ENCODE data around the gene FYN.
A peak's percentile ranks its signal among the peaks of the same experiment; 100 is the strongest.

FYN gene

DNA sequence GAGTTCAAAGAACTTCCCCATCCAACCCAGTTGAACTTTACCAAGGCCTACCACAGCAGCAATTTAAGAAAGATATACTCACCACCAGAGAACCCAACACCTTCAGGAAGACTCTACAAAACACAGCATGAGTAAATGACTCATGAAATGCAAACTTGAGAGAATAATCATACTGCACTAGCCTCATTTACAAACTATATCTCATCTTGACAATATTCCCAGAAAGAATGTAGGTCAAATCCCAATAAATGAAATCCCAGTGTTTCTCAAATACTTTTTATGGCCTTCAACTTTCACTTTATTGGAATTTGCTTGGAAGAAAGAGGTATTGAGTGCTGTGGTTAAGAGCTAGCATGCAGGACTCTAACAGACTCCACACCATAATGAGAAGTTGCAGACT is 60.0 kb downstream of the FYN start:
- intact Hi-C loops (cut with DNase I): loop anchor here (10.0 kb wide), 1 partner anchor 62 kb away; the partner anchor contains the start of gene FYN
- no peak for DNase-seq

DNA sequence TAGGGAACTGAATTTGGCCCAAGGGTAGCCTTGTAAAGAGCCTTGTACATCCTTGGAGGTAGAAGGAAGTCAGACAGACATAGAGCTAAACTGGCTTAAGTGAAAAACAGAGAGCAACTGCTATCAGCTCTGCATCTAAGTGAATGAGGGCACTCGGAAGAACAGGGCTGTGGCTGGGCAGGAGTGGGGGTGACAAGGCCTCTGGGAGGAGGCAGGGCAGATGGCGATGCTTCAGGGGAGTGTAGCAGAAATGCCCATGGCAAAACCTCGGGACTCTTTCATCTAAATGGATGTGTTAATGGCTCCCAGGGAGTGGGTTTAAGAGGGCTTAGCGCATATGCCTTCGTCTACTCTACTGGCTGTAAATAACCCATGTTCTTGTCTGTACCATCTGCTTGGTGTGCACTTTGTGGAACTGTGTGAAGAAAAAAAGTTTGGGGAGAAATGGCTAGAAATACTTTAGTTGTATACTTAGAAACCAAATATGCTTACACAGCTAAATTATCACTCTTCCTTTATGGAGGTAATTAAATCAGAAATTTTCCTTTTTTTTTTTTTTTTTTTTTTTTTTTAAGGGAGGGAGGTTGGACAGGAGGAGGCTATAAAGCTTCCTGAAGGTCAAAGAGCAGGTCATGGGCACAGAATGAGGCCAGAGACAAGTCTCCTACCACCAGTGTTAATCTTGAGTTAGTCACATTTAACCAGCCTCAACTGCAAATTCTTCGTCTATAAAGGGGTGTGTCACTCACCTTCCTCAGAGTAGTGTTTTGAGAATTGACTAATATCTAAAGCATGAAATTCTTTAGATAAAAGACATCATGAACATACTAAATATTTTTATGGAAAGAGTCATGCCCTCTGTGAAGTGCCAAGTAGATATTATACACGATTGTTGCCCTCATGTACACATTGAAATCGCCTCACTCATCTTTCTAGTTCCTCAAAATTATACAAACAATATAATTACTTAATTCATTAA is 60.9 kb downstream of the FYN start:
- DNase-seq: peak in 1 of 10 donors; percentile 48
- intact Hi-C loops (cut with DNase I): loop anchor here (10.0 kb wide), 1 partner anchor 62 kb away; the partner anchor contains the start of gene FYN

- DNase-seq: peak in 2 of 10 donors; percentile 77 to 83
- intact Hi-C loops (cut with DNase I): loop anchor here (10.0 kb wide), 1 partner anchor 64 kb away; the partner anchor contains the start of gene FYN
Observed at GRCh38 chr6:111810294-111811131, 62.7 kb downstream of the FYN start.

DNA sequence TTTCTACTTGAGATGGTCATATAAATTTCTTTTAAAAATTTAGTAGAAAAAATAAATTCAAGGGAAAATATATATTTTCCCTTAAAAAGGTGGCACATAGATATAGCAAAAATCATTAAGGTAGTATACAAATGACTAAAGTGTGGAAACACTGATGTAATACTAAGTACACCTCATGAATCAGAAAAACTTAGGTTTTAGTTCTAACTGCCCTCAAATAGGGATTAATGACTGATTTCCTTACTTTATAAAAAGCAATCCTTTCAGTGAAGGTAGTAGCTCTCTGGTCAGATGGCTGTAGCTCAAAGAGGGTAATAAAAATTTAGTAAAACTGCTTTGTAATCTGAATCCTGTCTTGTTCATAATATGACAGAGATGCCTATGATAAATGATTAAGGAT is 63.5 kb downstream of the FYN start:
- DNase-seq: no peak
- intact Hi-C loops (cut with DNase I): loop anchor here (10.0 kb wide), 1 partner anchor 65 kb away; the partner anchor contains the start of gene FYN

GRCh38 chr6:111809264-111809663 is 64.0 kb downstream of the FYN start:
- intact Hi-C loops (cut with DNase I): no loop called here
- DNase-seq: no peak

- intact Hi-C loops (cut with DNase I): no loop called here
- no peak for DNase-seq
Observed at GRCh38 chr6:111808493-111808892, 64.8 kb downstream of the FYN start.

GRCh38 chr6:111806561-111807497 is 66.4 kb downstream of the FYN start:
- DNase-seq: peak in 1 of 10 donors; percentile 67
- intact Hi-C loops (cut with DNase I): no loop called here

GRCh38 chr6:111806165-111806547 is 67.1 kb downstream of the FYN start:
- intact Hi-C loops (cut with DNase I): no loop called here
- no peak for DNase-seq

- intact Hi-C loops (cut with DNase I): no loop called here
- DNase-seq: no peak
Observed at GRCh38 chr6:111805511-111806164, 67.6 kb downstream of the FYN start.

DNA sequence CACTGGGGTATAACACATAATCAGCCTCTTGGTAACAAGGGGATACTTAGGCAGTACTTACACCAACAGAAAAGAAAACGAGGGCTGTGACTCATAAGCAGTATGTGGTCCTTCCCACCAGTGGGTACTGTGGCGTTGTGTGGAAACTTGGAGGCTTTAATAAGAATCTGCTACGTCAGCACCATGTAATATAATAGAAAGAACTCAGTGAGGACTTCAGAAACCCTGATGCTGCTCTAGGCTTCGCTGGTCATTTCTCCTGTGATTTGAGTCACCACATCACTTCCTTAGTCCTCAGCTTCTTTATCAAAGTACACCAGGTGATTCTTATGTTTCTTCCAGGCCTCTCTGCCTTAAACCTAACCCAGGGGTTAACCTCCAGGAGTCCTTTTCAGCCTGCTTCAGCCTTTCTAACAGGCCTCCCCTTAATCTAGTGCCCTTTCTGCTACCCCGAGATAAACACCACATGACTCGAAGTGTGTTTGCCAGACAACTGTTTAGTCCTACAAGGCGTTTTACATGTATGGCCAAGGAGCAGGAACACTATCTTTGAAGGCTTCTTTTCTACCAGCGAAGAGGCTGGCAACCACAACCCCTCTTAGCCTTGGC is 68.5 kb downstream of the FYN start:
- intact Hi-C loops (cut with DNase I): no loop called here
- peak in 1 of 10 donors; percentile 67 for DNase-seq

DNA sequence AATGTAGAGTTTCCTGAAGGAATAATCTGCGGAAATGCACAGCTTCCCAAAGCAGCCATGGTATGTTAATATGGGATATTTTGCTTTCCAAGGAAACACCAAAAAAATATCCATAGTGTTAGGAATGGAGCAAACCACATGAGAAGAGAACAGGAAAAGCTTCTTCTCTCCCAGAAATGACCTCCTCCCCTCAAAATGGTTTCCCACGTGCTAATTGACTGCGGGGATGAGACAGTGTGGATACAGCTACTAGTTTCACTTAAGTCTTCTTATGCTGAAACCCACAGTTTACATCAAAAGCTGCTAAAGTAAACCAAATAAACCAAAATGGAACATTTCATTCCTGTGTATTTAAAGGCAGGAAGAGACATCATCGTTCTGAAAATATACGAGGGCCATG is 69.4 kb downstream of the FYN start:
- DNase-seq: no peak
- intact Hi-C loops (cut with DNase I): no loop called here

- intact Hi-C loops (cut with DNase I): no loop called here
Observed at GRCh38 chr6:111803371-111803770, 69.9 kb downstream of the FYN start.

GRCh38 chr6:111802720-111803330 is 70.4 kb downstream of the FYN start:
- DNase-seq: no peak
- intact Hi-C loops (cut with DNase I): no loop called here

More at GRCh38 chr6:111803371-111803770, 69.9 kb downstream of the FYN start:
- no peak for DNase-seq

- intact Hi-C loops (cut with DNase I): no loop called here
- DNase-seq: no peak
Observed at GRCh38 chr6:111802015-111802414, 71.2 kb downstream of the FYN start.

- DNase-seq: no peak
- intact Hi-C loops (cut with DNase I): no loop called here
Observed at GRCh38 chr6:111800821-111801220, 72.4 kb downstream of the FYN start.

GRCh38 chr6:111800259-111800765 is 72.9 kb downstream of the FYN start:
- intact Hi-C loops (cut with DNase I): no loop called here
- no peak for DNase-seq

DNA sequence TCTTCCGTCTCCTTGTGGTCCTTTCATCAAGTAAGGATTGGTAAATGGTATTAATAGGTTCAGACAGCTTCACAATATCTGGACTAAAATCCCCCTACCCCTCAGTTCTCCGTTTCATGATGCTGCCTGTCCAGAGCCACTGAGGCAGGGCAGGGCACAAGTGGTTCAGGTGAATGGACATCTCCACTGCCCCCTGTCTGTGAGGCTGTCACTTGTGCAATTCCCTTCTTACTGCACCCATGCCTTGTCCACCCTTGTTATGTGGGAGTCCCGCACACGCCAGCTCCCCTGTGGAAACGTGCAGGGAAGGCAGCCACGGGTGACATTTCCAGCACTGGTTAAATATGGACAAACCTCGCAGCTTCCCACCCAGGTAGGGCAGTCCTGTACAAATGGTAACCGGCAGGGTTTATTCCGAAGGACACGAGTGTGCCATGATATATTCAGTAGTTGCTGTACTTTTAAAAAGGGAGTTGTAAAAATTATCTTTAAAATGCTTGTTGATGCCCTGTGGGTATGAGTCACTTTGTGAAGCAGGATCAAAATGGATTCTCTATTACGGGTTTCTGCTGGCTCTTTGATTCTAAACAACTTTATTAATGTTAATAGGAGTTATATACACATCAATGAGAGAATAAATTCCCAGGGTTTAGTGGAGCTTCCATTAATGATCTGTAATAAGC is 73.5 kb downstream of the FYN start:
- intact Hi-C loops (cut with DNase I): no loop called here
- DNase-seq: peak in 1 of 10 donors; percentile 62

DNA sequence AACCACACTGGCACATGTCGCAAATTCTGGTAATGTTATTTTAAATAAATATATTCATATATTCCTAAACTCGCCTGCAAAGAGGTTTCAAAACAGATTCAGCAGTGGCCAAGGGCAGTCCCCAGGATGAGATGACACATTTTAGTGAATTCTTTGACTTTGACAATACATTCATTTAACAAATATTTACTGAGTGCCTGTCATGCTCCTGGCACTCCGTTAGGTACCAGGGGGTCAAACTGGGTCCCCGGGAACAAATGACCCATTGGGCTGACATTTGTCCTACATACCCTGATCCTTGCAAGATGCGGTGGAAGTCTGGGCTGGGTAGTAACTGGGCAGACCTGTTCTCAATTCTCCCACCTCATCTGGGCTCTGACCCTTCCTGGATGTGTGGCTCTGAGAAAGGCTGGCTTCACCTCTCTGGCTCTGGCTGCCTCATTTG is 74.9 kb downstream of the FYN start:
- intact Hi-C loops (cut with DNase I): no loop called here
- peak in 1 of 10 donors; percentile 70 for DNase-seq

Measured in posterior cingulate gyrus (tissue), 11 donors.